ENCODE data around the gene DMRTA2. TPM values are rescaled to one million over a fixed set of nuclear protein-coding genes. Genes with fewer than 3 reads are reported as not detected.
A peak's percentile ranks its signal among the peaks of the same experiment; 100 is the strongest.

The DMRTA2 gene
- total and polyA plus RNA-seq, 2 of the 4 experiments (the other 2 are of a cell fraction) = 0.02 TPM; not detected in 1

- dilution Hi-C loops (cut with HindIII; ENCODE audit: low sequenced_read_pairs, unreplicated experiment) (no loop called here), in situ Hi-C loops (cut with MboI; ENCODE audit: low sequenced_read_pairs) (loop anchor here (5.0 to 25.0 kb wide), 3 partner anchors 237 to 817 kb away; no protein-coding TSS in a partner anchor), intact Hi-C loops (cut with micrococcal nuclease) (loop anchor here (5.0 kb wide), 1 partner anchor 817 kb away; no protein-coding TSS in a partner anchor)
- Histone ChIP-seq H4K91ac (ENCODE audit: insufficient read depth, low read depth, low read length) (no peak overlapping the region), H2BK15ac (ENCODE audit: low read depth, low read length) (no peak overlapping the region), H3K18ac (ENCODE audit: low read depth, low read length) (no peak overlapping the region), H3K4me3 (ENCODE audit: insufficient read depth, low read depth, low read length) (no peak overlapping the region), H2AK5ac (ENCODE audit: low read depth, low read length) (no peak overlapping the region), H3K27me3 (ENCODE audit: control insufficient read depth, insufficient read depth, low read length) (peaks cover 7% of the 10 kb centered on the region), H3K14ac (replicated peaks; ENCODE audit: low read depth, low read length) (no peak overlapping the region), H3K27ac (ENCODE audit: insufficient read depth, low read length) (no peak overlapping the region), H2BK20ac (ENCODE audit: low read depth, low read length) (no peak overlapping the region), H3K4me2 (ENCODE audit: low read depth, low read length) (no peak overlapping the region), H3K4me1 (ENCODE audit: control insufficient read depth, insufficient read depth, low read length) (no peaks in the 10 kb centered on the region), H2BK120ac (ENCODE audit: low read depth, low read length) (no peak overlapping the region), H3K4ac (ENCODE audit: low read depth, low read length) (no peak overlapping the region), H3K79me1 (ENCODE audit: low read depth in 1 of 2, low read length in 2 of 2) (no peaks in the 10 kb centered on the region), H4K8ac (ENCODE audit: low read depth in 2 of 2, low read length in 2 of 2) (no peak overlapping the region), H3K56ac (ENCODE audit: extremely low read depth, insufficient read depth, low read length) (no peak overlapping the region), H3K9ac (ENCODE audit: low read depth, low read length) (no peak overlapping the region), H4K20me1 (ENCODE audit: insufficient read depth, low read length) (no peaks in the 10 kb centered on the region), H2AFZ (replicated peaks; ENCODE audit: low read length, poor library complexity) (no peak overlapping the region), H3K36me3 (ENCODE audit: control insufficient read depth, insufficient read depth, low read length) (no peaks in the 10 kb centered on the region), H4K5ac (ENCODE audit: low read depth, low read length) (no peak overlapping the region), H3K9me3 (ENCODE audit: control insufficient read depth, insufficient read depth, low read length) (no peaks in the 10 kb centered on the region), H3K9me1 (ENCODE audit: insufficient read depth, low read length) (0 out of 2 replicates have a peak, but pooled peaks cover 2% of the 10 kb centered on the region), H2AK9ac (replicated peaks; ENCODE audit: low read depth, low read length, poor library complexity) (no peak overlapping the region), H3K23ac (ENCODE audit: low read depth, low read length) (no peak overlapping the region), H2BK5ac (ENCODE audit: low read depth, low read length, poor library complexity, severe bottlenecking) (no peak overlapping the region)
- BruUV-seq (replicated peaks) = no TSS peak
- DNase-seq = no peak
- POLR2A ChIA-PET (ENCODE audit: unreplicated experiment) = no interaction called here
- no CpG with 5 or more reads among the region's 7 CpGs for WGBS, 2 experiments (ENCODE audit: extremely low coverage in 2 of 2, insufficient read length in 1 of 2)
- CTCF ChIA-PET = no interaction called here
- no peak for ATAC-seq (ENCODE audit: low read depth)
- TF ChIP-seq CTCF (conservative IDR thresholded peaks at IDR 0.05; ENCODE audit: low read depth, low read length) (0 out of 2 replicates have a peak, but pooled peaks have one; percentile 20), MAFK (IDR thresholded peaks at IDR 0.05; ENCODE audit: low read depth, low read length) (no peak)
Measured at GRCh38 chr1:50369830-50370229, 53.4 kb downstream of the DMRTA2 start.

Data from IMR-90 (cell line).